Gastrocnemius medialis (tissue), 4 donors: ENCODE measurements around the gene CYP3A5. TPM values are rescaled to one million over a fixed set of nuclear protein-coding genes. Genes with fewer than 3 reads are reported as not detected.

Experiments used
- ATAC-seq, 2 donors: fragments of 150-250 bp; one replicate each; pipeline ENCODE4 v1.9.1; 2016
- DNase-seq, 2 donors: peaks; one replicate each; pipeline ENCODE4 v3.0.0-alpha.2; 2019
- H3K27ac ChIP-seq, 4 donors: fragments of 200-600 bp; sonication (generic); 1 replicate in 1 of 4; 2 replicates in 3 of 4; pipeline ENCODE4 v1.5.1; 2016 to 2018; ENCODE audit warnings: mild to moderate bottlenecking in 2 of 4, moderate library complexity in 1 of 4
- H3K27me3 ChIP-seq, 3 donors: fragments of 200-600 bp; sonication (generic) in 2 of 3; 1 replicate in 1 of 3; 2 replicates in 2 of 3; pipeline versions ENCODE4 v1.5.1 to v1.6.0; 2016 to 2019; ENCODE audit warnings: mild to moderate bottlenecking in 1 of 3, moderate library complexity in 1 of 3
- H3K36me3 ChIP-seq, 2 donors: fragments of 200-600 bp; sonication (generic) in 1 of 2; one replicate each; pipeline ENCODE4 v1.5.1; 2017 to 2018
- H3K4me1 ChIP-seq, 2 donors: fragments of 200-600 bp; sonication (generic) in 1 of 2; one replicate each; pipeline ENCODE4 v1.5.1; 2016 to 2017; ENCODE audit warnings: mild to moderate bottlenecking in 2 of 2
- H3K4me3 ChIP-seq, 4 donors: fragments of 200-600 bp; sonication (generic) in 3 of 4; 1 replicate in 1 of 4; 2 replicates in 3 of 4; pipeline ENCODE4 v1.5.1; 2016 to 2019; ENCODE audit warnings: mild to moderate bottlenecking in 2 of 4
- H3K9me3 ChIP-seq, 3 donors: fragments of 200-600 bp; sonication (generic) in 2 of 3; 1 replicate in 1 of 3; 2 replicates in 2 of 3; pipeline ENCODE4 v1.5.1; 2016 to 2019
- POLR2A ChIP-seq, 2 donors: fragments of 450-650 bp; IDR thresholded peaks; one replicate each; pipeline ENCODE4 v1.6.1; 2017; ENCODE audit warnings: antibody characterized with exemption in 2 of 2, mild to moderate bottlenecking in 2 of 2, moderate library complexity in 2 of 2
- in situ Hi-C, 4 donors: fragments of 200-750 bp; cut with MboI; loops; one replicate each; pipeline versions ENCODE4 v1.15.0 to v1.8.0; 2017; ENCODE audit warnings: low sequenced_read_pairs in 4 of 4
- intact Hi-C: fragments of 100-400 bp; cut with DNase I; formaldehyde crosslinking; loops from one replicate; pipeline ENCODE4 v1.15.1; 2023; ENCODE audit warnings: low total_unique reads
- total RNA-seq, 4 donors: library from RNA; depleted of rRNA; stranded (reverse); fragments of >200 nt; gene quantifications; one replicate each; pipeline versions ENCODE4 v1.1.0 to v1.2.3, GENCODE V29; 2016
- TF ChIP-seq, protein P1 (sequence below), 5 experiments: fragments of 450-650 bp in 3 of 5; fragments of 200-600 bp in 2 of 5; sonication (generic) in 2 of 5; IDR thresholded peaks in 4 of 5; conservative IDR thresholded peaks in 1 of 5; 1 replicate in 4 of 5; 2 replicates in 1 of 5; pipeline ENCODE4 v1.5.1; 2016 to 2019; ENCODE audit warnings: antibody characterized with exemption in 5 of 5, mild to moderate bottlenecking in 3 of 5, moderate library complexity in 3 of 5

The CYP3A5 gene
- total RNA-seq, 4 donors from 2014 or later = 0.70 to 9.2 (median 1.8) TPM; not detected in 1

- Histone ChIP-seq H3K27me3 (no peaks in the 10 kb centered on the region), H3K4me3 (no peak overlapping the region), H3K36me3 (peaks cover 0 to 46% of the 10 kb centered on the region in 2 donors), H3K4me1 (peaks cover 10 to 17% of the 10 kb centered on the region in 2 donors), H3K27ac (peak overlapping the region; percentile 67 to 82 (median 71)), H3K9me3 (no peaks in the 10 kb centered on the region)
- in situ Hi-C loops = loop anchor here in 1 of 4 donors (25.0 kb wide), 1 partner anchor 206 kb away; the partner anchor contains the start of gene CYP3A43
- ATAC-seq (peak; percentile 96 to 98), DNase-seq (peak; percentile 48 to 78)
- TF ChIP-seq, protein P1, sequence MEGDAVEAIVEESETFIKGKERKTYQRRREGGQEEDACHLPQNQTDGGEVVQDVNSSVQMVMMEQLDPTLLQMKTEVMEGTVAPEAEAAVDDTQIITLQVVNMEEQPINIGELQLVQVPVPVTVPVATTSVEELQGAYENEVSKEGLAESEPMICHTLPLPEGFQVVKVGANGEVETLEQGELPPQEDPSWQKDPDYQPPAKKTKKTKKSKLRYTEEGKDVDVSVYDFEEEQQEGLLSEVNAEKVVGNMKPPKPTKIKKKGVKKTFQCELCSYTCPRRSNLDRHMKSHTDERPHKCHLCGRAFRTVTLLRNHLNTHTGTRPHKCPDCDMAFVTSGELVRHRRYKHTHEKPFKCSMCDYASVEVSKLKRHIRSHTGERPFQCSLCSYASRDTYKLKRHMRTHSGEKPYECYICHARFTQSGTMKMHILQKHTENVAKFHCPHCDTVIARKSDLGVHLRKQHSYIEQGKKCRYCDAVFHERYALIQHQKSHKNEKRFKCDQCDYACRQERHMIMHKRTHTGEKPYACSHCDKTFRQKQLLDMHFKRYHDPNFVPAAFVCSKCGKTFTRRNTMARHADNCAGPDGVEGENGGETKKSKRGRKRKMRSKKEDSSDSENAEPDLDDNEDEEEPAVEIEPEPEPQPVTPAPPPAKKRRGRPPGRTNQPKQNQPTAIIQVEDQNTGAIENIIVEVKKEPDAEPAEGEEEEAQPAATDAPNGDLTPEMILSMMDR (IDR thresholded peaks at IDR 0.05 in 4 of 5, conservative IDR thresholded peaks at IDR 0.05 in 1 of 5) = peak; percentile 40 to 61 (median 52)
- no peak for TF ChIP-seq POLR2A (IDR thresholded peaks at IDR 0.05)
- intact Hi-C loops = loop anchor here (1.0 kb wide), 3 partner anchors 207 to 360 kb away; no protein-coding TSS in a partner anchor
These were observed 48.3 kb downstream of the CYP3A5 start for GRCh38 chr7:99631295-99632109.

GRCh38 chr7:99629643-99630042 lies 50.2 kb downstream of the CYP3A5 start:
- ATAC-seq (no peak), DNase-seq (no peak)
- Histone ChIP-seq H3K27ac (no peak overlapping the region), H3K27me3 (no peaks in the 10 kb centered on the region), H3K36me3 (peaks cover 0 to 64% of the 10 kb centered on the region in 2 donors), H3K4me1 (peaks cover 10% of the 10 kb centered on the region in 2 donors), H3K9me3 (no peaks in the 10 kb centered on the region), H3K4me3 (no peak overlapping the region)
- intact Hi-C loops = no loop called here
- in situ Hi-C loops = loop anchor here in 1 of 4 donors (25.0 kb wide), 1 partner anchor 208 kb away; the partner anchor contains the start of gene CYP3A43
- TF ChIP-seq, protein P1 (IDR thresholded peaks at IDR 0.05 in 4 of 5, conservative IDR thresholded peaks at IDR 0.05 in 1 of 5) = no peak
- TF ChIP-seq POLR2A (IDR thresholded peaks at IDR 0.05) = no peak

DNA sequence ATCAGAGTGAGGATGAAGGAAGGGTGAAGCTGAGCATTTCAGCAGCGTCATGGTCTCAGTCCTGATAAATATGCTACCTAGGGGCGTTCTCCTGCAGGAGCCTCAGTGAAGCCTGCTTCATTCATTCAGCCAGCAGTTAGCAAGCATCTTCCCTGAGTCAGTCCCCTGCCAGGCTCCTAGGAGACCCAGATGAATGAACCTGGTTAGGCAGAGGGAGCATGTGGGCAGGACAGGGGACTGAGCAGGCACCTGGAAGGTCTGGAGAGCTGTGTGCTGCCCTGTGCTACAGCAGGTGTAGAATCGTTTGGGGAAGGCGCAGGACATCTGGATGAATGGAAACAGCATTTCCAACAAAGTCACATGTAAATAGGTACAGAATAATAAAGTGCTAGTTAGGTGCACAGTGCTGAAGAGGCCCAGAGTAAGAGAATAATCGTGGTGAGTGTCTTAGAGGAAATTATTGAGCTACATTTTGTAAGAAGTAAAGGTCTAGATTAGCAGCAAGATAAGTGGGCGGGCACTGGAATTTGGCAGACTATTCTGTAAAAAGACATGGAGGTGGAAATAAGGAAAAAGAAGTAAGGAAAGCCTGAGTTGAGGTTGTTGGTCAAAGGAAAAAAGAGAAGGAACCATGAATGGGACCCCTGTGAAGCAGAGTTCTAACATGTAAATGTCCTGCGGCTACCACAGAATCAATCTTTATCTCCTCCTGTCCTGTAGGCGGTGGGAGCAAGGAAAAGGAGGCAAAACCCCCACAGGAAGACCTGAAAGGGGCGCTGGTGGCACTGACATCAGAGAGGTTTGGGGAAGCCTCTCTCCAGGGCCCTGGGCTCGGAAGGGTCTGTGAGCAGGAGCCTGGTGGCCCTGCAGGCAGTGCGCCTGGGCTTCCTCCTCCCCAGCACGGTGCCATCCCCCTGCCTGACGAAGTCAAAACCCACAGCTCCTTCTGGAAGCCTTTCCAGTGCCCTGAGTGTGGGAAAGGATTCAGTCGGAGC lies 51.0 kb downstream of the CYP3A5 start:
- Histone ChIP-seq H3K36me3 (peaks cover 0 to 66% of the 10 kb centered on the region in 2 donors), H3K27ac (no peak overlapping the region)

DNA sequence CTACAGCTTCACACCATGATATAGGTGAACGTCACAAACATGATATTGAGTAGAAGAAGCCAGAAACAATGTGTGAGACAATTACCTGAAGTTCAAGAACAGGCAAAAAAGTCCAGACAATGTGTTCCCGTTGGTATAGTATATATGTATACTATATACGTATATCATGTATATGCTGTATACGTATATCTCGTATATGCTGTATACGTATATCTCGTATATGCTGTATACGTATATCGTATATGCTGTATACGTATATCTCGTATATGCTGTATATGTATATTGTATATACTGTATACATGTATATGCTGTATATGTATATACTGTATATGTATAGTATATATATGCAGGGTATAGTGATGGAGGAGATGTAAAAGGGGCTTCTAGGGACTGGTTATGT lies 52.3 kb downstream of the CYP3A5 start:
- Histone ChIP-seq H3K27ac (no peak overlapping the region), H3K36me3 (peaks cover 0 to 79% of the 10 kb centered on the region in 2 donors), H3K4me1 (peaks cover 10% of the 10 kb centered on the region in 2 donors), H3K4me3 (no peak overlapping the region), H3K27me3 (no peaks in the 10 kb centered on the region), H3K9me3 (no peaks in the 10 kb centered on the region)
- no peak for DNase-seq
- no peak for ATAC-seq
- intact Hi-C loops (no loop called here), in situ Hi-C loops (loop anchor here in 1 of 4 donors (25.0 kb wide), 1 partner anchor 210 kb away; the partner anchor contains the start of gene CYP3A43)
- TF ChIP-seq POLR2A (IDR thresholded peaks at IDR 0.05) = no peak
- TF ChIP-seq, protein P1 (IDR thresholded peaks at IDR 0.05 in 4 of 5, conservative IDR thresholded peaks at IDR 0.05 in 1 of 5) = no peak

More for the DNA sequence above, 51.0 kb downstream of the CYP3A5 start:
- DNase-seq (no peak), ATAC-seq (no peak)
- in situ Hi-C loops = loop anchor here in 1 of 4 donors (25.0 kb wide), 1 partner anchor 209 kb away; the partner anchor contains the start of gene CYP3A43
- no peaks in the 10 kb centered on the region for H3K9me3 ChIP-seq
- peaks cover 10% of the 10 kb centered on the region in 2 donors for H3K4me1 ChIP-seq
- no peak for TF ChIP-seq POLR2A (IDR thresholded peaks at IDR 0.05)
- TF ChIP-seq, protein P1 (IDR thresholded peaks at IDR 0.05 in 4 of 5, conservative IDR thresholded peaks at IDR 0.05 in 1 of 5) = no peak
- no peaks in the 10 kb centered on the region for H3K27me3 ChIP-seq
- intact Hi-C loops = no loop called here
- no peak overlapping the region for H3K4me3 ChIP-seq
